ENCODE measurements around the gene RASA3. TPM values are rescaled to one million over a fixed set of nuclear protein-coding genes. Genes with fewer than 3 reads are reported as not detected.

RASA3 gene
- total RNA-seq, 4 donors from 2014 or later, result 29.5 to 38.1 (median 34.6) TPM

- intact Hi-C loops (cut with DNase I), result no loop called here
- WGBS, result 93% methylated on average over 24 of the region's 24 CpGs
- Histone ChIP-seq H3K27me3 (no peaks in the 10 kb centered on the region), H3K4me3 (no peak overlapping the region), H3K36me3 (peaks cover 7 to 65% (median 28%) of the 10 kb centered on the region in 4 donors), H3K4me1 (peaks cover 0 to 14% (median 10%) of the 10 kb centered on the region in 4 donors), H3K27ac (replicated peaks in 1 of 4) (no peak overlapping the region), H3K9me3 (no peaks in the 10 kb centered on the region)
- TF ChIP-seq POLR2A (IDR thresholded peaks at IDR 0.05; ENCODE audit: low read depth), result no peak
- no peak for TF ChIP-seq EP300 (IDR thresholded peaks at IDR 0.05)
- TF ChIP-seq POLR2AphosphoS5 (IDR thresholded peaks at IDR 0.05), result no peak
- no peak for TF ChIP-seq CTCF (IDR thresholded peaks at IDR 0.05)
- no peak for DNase-seq (ENCODE audit: extremely low spot score)
These were observed 129.6 kb downstream of the RASA3 start for GRCh38 chr13:114002771-114003321.

GRCh38 chr13:114002009-114002544 lies 130.3 kb downstream of the RASA3 start:
- Histone ChIP-seq H3K36me3 (peaks cover 7 to 65% (median 27%) of the 10 kb centered on the region in 4 donors), H3K27ac (replicated peaks in 1 of 4) (no peak overlapping the region), H3K27me3 (no peaks in the 10 kb centered on the region), H3K4me1 (peaks cover 0 to 18% (median 15%) of the 10 kb centered on the region in 4 donors), H3K9me3 (no peaks in the 10 kb centered on the region), H3K4me3 (no peak overlapping the region)
- DNase-seq (ENCODE audit: extremely low spot score), result no peak
- TF ChIP-seq POLR2A (IDR thresholded peaks at IDR 0.05; ENCODE audit: low read depth) (no peak), CTCF (IDR thresholded peaks at IDR 0.05) (no peak), POLR2AphosphoS5 (IDR thresholded peaks at IDR 0.05) (no peak), EP300 (IDR thresholded peaks at IDR 0.05) (no peak)
- intact Hi-C loops (cut with DNase I), result no loop called here
- WGBS, result 81% methylated on average over 20 of the region's 27 CpGs

GRCh38 chr13:114001331-114002008 lies 131.0 kb downstream of the RASA3 start:
- DNase-seq (ENCODE audit: extremely low spot score), result no peak
- Histone ChIP-seq H3K27ac (replicated peaks in 1 of 4) (no peak overlapping the region), H3K4me1 (peaks cover 0 to 20% (median 15%) of the 10 kb centered on the region in 4 donors), H3K27me3 (no peaks in the 10 kb centered on the region), H3K36me3 (peaks cover 10 to 71% (median 31%) of the 10 kb centered on the region in 4 donors), H3K4me3 (no peak overlapping the region), H3K9me3 (no peaks in the 10 kb centered on the region)
- TF ChIP-seq CTCF (IDR thresholded peaks at IDR 0.05) (no peak), EP300 (IDR thresholded peaks at IDR 0.05) (no peak), POLR2AphosphoS5 (IDR thresholded peaks at IDR 0.05) (no peak), POLR2A (IDR thresholded peaks at IDR 0.05; ENCODE audit: low read depth) (no peak)
- intact Hi-C loops (cut with DNase I), result no loop called here
- WGBS, result 93% methylated on average over 25 of the region's 46 CpGs

- H3K4me3 ChIP-seq, result no peak overlapping the region
- peaks cover 0 to 20% (median 15%) of the 10 kb centered on the region in 4 donors for H3K4me1 ChIP-seq
- intact Hi-C loops (cut with DNase I), result no loop called here
- no peaks in the 10 kb centered on the region for H3K27me3 ChIP-seq
- TF ChIP-seq POLR2A (IDR thresholded peaks at IDR 0.05; ENCODE audit: low read depth) (no peak), POLR2AphosphoS5 (IDR thresholded peaks at IDR 0.05) (no peak), CTCF (IDR thresholded peaks at IDR 0.05) (no peak), EP300 (IDR thresholded peaks at IDR 0.05) (no peak)
- H3K9me3 ChIP-seq, result no peaks in the 10 kb centered on the region
- WGBS, result 93% methylated on average over 24 of the region's 26 CpGs
- peaks cover 16 to 77% (median 35%) of the 10 kb centered on the region in 4 donors for H3K36me3 ChIP-seq
- no peak for DNase-seq (ENCODE audit: extremely low spot score)
- no peak overlapping the region for H3K27ac ChIP-seq (replicated peaks in 1 of 4)
These were observed 132.0 kb downstream of the RASA3 start for GRCh38 chr13:114000151-114001040.

Measured in esophagus muscularis mucosa (tissue), 4 donors.